Endometrial microvascular endothelial cells (primary cell): ENCODE results near the gene CHD3. TPM values are rescaled to one million over a fixed set of nuclear protein-coding genes. Genes with fewer than 3 reads are reported as not detected.
"Not testable (repeated sequence)": the region's sequence is repeated elsewhere in the genome, so short reads cannot be mapped to it uniquely, and the experiment has no call there.

ENCODE experiments used
- in situ Hi-C: cut with HindIII; loops from 2 replicates; pipeline ENCODE4 v1.10.0; 2017; ENCODE audit warnings: low sequenced_read_pairs, low pct_unique_long_range_greater_than_20kb; ENCODE audit errors: inconsistent ontology term
- total RNA-seq: library from RNA; depleted of rRNA; stranded (reverse); fragments of >200 nt; gene quantifications from one replicate; pipeline ENCODE4 v1.2.3, GENCODE V29; 2015; ENCODE audit errors: inconsistent ontology term

CHD3 gene
- total RNA-seq, 1 donor from 2014 or later, result 46.3 TPM

GRCh38 chr17:7862692-7863437 lies 25.7 kb upstream of the CHD3 start:
- in situ Hi-C loops, result no loop called here

- in situ Hi-C loops, result not testable (repeated sequence)
Measured at GRCh38 chr17:7864384-7864783, 24.2 kb upstream of the CHD3 start.

- in situ Hi-C loops, result no loop called here
Measured at GRCh38 chr17:7864995-7865650, 23.5 kb upstream of the CHD3 start.

- in situ Hi-C loops, result no loop called here
Measured at GRCh38 chr17:7867881-7868329, 20.7 kb upstream of the CHD3 start.

- in situ Hi-C loops, result no loop called here
Measured at GRCh38 chr17:7873051-7873450, 15.5 kb upstream of the CHD3 start.

- in situ Hi-C loops, result no loop called here
Measured at GRCh38 chr17:7875804-7876370, 12.7 kb upstream of the CHD3 start.

- in situ Hi-C loops, result no loop called here
Measured at GRCh38 chr17:7878234-7878633, 10.4 kb upstream of the CHD3 start.

- in situ Hi-C loops, result no loop called here
Measured at GRCh38 chr17:7880076-7880868, 8.3 kb upstream of the CHD3 start.

GRCh38 chr17:7881276-7882054 lies 7.1 kb upstream of the CHD3 start:
- in situ Hi-C loops, result no loop called here

- in situ Hi-C loops, result no loop called here
Measured at GRCh38 chr17:7882068-7882467, 6.5 kb upstream of the CHD3 start.

- in situ Hi-C loops, result no loop called here
Measured at GRCh38 chr17:7882629-7883028, 6.0 kb upstream of the CHD3 start.

- in situ Hi-C loops, result no loop called here
Measured at GRCh38 chr17:7883781-7884386, 4.7 kb upstream of the CHD3 start.

- in situ Hi-C loops, result no loop called here
Measured at GRCh38 chr17:7884581-7885366, 3.8 kb upstream of the CHD3 start.

GRCh38 chr17:7885367-7886226 lies 3.0 kb upstream of the CHD3 start:
- in situ Hi-C loops, result no loop called here

GRCh38 chr17:7886227-7887037 lies 2.2 kb upstream of the CHD3 start:
- in situ Hi-C loops, result no loop called here

GRCh38 chr17:7887038-7887481 lies 1.5 kb upstream of the CHD3 start:
- in situ Hi-C loops, result no loop called here
